Spleen (tissue), 7 donors: ENCODE measurements around the gene ZG16.

Experiments
- POLR2A ChIP-seq, 3 donors: fragments of 450-650 bp; IDR thresholded peaks; one replicate each; pipeline ENCODE4 v1.5.1; 2017; ENCODE audit warnings: antibody characterized with exemption in 3 of 3, mild to moderate bottlenecking in 1 of 3
- TF ChIP-seq, protein P1 (sequence below), 11 experiments: fragments of 200-600 bp in 7 of 11; fragments of 450-650 bp in 4 of 11; sonication (generic) in 4 of 11; IDR thresholded peaks in 8 of 11; conservative IDR thresholded peaks in 3 of 11; 1 replicate in 7 of 11; 2 replicates in 4 of 11; pipeline versions ENCODE4 v1.4.0 to v1.8.0; 2016 to 2021; ENCODE audit warnings: antibody characterized with exemption in 11 of 11, inconsistent platforms in 4 of 11, mild to moderate bottlenecking in 1 of 11
- donor health status: DM: no; HTN: no; CAD: no; lungs with moderate emphysema.
- donor health status: DM: no; HTN: no; CAD: no.
- donor health status: DM: no; HTN: no; CAD: no.

DNA sequence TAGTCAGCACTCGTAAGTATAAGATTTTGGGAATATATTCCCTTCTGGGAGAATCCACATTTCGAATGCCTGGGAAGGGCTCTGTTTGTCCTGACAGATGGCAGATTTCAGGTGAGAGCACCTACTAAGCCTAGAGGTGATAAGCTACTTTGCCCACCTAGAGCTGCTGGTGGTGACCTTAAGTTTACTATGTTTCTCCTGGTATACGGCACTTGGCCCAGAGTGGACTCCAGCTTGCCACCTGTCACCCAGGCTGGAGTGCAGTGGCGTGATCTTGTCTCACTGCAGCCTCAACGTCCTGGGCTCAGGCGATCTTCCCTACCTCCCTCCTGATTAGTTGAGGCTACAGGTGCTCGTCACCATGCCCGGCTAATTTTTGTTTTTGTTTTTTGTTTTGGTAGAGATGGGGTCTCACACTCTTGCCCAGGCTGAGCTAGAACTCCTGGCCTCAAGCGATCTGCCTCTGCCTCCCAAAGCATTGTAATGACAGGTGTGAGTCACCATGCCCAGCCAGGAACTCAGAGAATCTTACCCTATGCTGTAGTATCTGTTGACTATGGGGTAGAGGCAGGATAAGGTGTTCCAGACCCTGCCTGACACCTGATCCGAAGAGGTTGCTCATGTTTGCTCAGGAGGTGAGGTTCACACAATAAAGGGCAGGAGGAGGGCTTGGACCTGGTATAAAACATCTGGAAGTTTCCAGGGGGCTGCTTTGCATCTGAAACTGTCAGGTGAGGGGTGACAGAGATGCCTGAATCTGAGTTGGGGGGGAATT is at the start of gene ZG16:
- TF ChIP-seq, protein P1, sequence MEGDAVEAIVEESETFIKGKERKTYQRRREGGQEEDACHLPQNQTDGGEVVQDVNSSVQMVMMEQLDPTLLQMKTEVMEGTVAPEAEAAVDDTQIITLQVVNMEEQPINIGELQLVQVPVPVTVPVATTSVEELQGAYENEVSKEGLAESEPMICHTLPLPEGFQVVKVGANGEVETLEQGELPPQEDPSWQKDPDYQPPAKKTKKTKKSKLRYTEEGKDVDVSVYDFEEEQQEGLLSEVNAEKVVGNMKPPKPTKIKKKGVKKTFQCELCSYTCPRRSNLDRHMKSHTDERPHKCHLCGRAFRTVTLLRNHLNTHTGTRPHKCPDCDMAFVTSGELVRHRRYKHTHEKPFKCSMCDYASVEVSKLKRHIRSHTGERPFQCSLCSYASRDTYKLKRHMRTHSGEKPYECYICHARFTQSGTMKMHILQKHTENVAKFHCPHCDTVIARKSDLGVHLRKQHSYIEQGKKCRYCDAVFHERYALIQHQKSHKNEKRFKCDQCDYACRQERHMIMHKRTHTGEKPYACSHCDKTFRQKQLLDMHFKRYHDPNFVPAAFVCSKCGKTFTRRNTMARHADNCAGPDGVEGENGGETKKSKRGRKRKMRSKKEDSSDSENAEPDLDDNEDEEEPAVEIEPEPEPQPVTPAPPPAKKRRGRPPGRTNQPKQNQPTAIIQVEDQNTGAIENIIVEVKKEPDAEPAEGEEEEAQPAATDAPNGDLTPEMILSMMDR (IDR thresholded peaks at IDR 0.05 in 8 of 11, conservative IDR thresholded peaks at IDR 0.05 in 3 of 11), result no peak
- no peak for TF ChIP-seq POLR2A (IDR thresholded peaks at IDR 0.05)
